ENCODE measurements around the gene LRRC59. TPM values are rescaled to one million over a fixed set of nuclear protein-coding genes. Genes with fewer than 3 reads are reported as not detected.

Gene LRRC59
- total and polyA plus RNA-seq, 2 of the 13 experiments (the other 11 are each of a cell fraction or from before 2014, with no cell fraction given): 87.3 to 222 TPM

DNA sequence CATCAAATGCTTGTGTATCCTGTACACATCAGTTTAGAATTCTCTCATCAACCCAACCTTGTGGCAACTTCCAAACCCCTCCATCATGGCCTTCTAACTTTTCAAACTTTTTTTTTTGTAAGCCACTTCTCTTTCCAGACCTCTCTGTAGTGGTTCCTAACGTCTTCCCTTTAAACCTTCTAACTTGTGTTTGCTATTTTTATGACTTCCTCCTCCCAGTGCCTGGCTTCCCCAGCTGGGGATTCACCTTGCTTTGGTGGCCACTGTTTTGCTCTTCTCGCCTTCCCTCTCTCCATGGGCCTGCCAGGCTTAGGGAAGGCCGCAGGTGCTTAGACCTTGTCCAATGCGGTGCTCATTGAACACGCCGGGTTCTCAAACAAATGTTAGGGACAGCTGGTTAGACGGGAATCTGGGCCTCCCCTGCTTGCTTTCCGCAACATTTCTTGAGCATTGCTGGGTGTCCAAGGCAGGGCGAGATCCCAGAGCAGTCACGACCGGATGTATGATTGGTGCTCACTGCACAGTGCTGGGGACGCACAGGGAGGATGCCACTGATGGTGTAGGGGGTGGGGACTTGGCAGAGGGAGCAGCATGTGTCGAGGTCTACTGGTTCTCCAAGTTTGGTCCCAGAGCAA is 52.5 kb downstream of the LRRC59 start (continued):
- TF ChIP-seq, protein P1, sequence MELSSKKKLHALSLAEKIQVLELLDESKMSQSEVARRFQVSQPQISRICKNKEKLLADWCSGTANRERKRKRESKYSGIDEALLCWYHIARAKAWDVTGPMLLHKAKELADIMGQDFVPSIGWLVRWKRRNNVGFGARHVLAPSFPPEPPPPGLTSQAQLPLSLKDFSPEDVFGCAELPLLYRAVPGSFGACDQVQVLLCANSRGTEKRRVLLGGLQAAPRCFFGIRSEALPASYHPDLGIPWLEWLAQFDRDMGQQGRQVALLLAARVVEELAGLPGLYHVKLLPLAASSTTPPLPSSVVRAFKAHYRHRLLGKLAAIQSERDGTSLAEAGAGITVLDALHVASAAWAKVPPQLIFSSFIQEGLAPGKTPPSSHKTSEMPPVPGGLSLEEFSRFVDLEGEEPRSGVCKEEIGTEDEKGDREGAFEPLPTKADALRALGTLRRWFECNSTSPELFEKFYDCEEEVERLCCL (CRISPR knock-in tag; IDR thresholded peaks at IDR 0.05; ENCODE audit: borderline replicate concordance): no peak
- TF ChIP-seq ZNF460 (CRISPR knock-in tag; IDR thresholded peaks at IDR 0.05; ENCODE audit: borderline replicate concordance): no peak
- TF ChIP-seq AHR (CRISPR knock-in tag; IDR thresholded peaks at IDR 0.05): no peak
- TF ChIP-seq, protein P2, sequence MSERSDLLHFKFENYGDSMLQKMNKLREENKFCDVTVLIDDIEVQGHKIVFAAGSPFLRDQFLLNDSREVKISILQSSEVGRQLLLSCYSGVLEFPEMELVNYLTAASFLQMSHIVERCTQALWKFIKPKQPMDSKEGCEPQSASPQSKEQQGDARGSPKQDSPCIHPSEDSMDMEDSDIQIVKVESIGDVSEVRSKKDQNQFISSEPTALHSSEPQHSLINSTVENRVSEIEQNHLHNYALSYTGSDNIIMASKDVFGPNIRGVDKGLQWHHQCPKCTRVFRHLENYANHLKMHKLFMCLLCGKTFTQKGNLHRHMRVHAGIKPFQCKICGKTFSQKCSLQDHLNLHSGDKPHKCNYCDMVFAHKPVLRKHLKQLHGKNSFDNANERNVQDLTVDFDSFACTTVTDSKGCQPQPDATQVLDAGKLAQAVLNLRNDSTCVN (CRISPR knock-in tag; IDR thresholded peaks at IDR 0.05; ENCODE audit: borderline replicate concordance): no peak
- no peak for TF ChIP-seq STAT5B (CRISPR knock-in tag; IDR thresholded peaks at IDR 0.05)
- TF ChIP-seq SP1 (IDR thresholded peaks at IDR 0.05): no peak
- no peak for TF ChIP-seq SP1 (CRISPR knock-in tag; IDR thresholded peaks at IDR 0.05)
- TF ChIP-seq FOXM1 (CRISPR knock-in tag; IDR thresholded peaks at IDR 0.05): no peak

GRCh38 chr17:50339381-50339780 is 57.9 kb downstream of the LRRC59 start:
- no TSS peak for BruUV-seq (replicated peaks)
- Histone ChIP-seq H3K36me3 (replicated peaks in 1 of 2; ENCODE audit: control insufficient read depth in 1 of 2, insufficient read depth in 2 of 2, low read length in 2 of 2) (no peaks in the 10 kb centered on the region), H3K9ac (ENCODE audit: insufficient read depth, low read depth, low read length) (no peak overlapping the region), H3K27me3 (ENCODE audit: control insufficient read depth in 1 of 2, insufficient read depth in 2 of 2, low read length in 2 of 2) (peaks cover 4 to 9% of the 10 kb centered on the region in 2 experiments; a peak in 2 of 5 replicates), H3K4me2 (ENCODE audit: low read depth, low read length) (no peak overlapping the region), H3K79me2 (ENCODE audit: insufficient read depth, low read length) (no peaks in the 10 kb centered on the region), H3K4me3 (replicated peaks in 1 of 3; ENCODE audit: insufficient read depth in 1 of 3, low read depth in 2 of 3, low read length in 3 of 3) (no peak overlapping the region), H3K9me3 (ENCODE audit: low read length) (no peaks in the 10 kb centered on the region), H4K20me1 (ENCODE audit: insufficient read depth, low read length) (no peaks in the 10 kb centered on the region), H2AFZ (ENCODE audit: low read length) (no peak overlapping the region), H3K27ac (ENCODE audit: extremely low read length, insufficient read depth, low read length) (no peak overlapping the region), H3K4me1 (ENCODE audit: insufficient read depth, low read length) (0 out of 2 replicates have a peak, but pooled peaks cover under 1% of the 10 kb centered on the region)
- FAIRE-seq (no peak), DNase-seq (ENCODE audit: low spot score) (no peak), ATAC-seq (no peak)
- no peak for TF ChIP-seq FOXA1 (IDR thresholded peaks at IDR 0.05)
- no peak for TF ChIP-seq FOXA1 (CRISPR knock-in tag; IDR thresholded peaks at IDR 0.05)
- ChIA-PET POLR2A (no interaction called here), CTCF (ENCODE audit: low intra/inter-chr PET ratio, low total read pairs) (no interaction called here)
- in situ Hi-C loops (cut with HindIII; ENCODE audit: extremely low pct_ligation_motif_present, low pct_unique_long_range_greater_than_20kb): no loop called here
- intact Hi-C loops (cut with micrococcal nuclease; ENCODE audit: unreplicated experiment): no loop called here

All from HepG2 (cell line).